ENCODE data around the gene MED10. TPM values are rescaled to one million over a fixed set of nuclear protein-coding genes. Genes with fewer than 3 reads are reported as not detected.

MED10 gene
- polyA plus RNA-seq, 1 donor from 2014 or later: 37.9 TPM

DNA sequence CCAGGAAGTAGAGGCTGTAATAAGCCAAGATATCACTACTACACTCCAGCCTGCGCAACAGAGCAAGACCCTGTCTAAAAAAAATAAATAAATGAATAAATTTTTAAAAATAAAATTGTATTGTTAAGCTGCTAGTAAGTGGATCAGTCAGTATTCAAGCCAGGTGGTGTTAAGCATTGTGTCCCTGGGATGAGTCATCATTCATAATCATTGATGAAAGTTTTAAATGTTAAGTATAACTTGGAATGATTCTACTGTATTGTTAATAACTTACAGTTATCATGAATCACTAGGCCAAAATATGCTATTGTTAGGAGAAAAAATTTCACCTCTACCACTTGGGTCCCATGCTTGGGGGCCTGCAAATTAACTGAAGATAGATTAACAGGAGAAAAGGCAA, 38.2 kb downstream of the MED10 start:
- Histone ChIP-seq H3K79me2 (replicated peaks; ENCODE audit: insufficient read depth, low read length) (no peaks in the 10 kb centered on the region), H4K20me1 (ENCODE audit: insufficient read depth) (no peaks in the 10 kb centered on the region), H3K4me2 (ENCODE audit: low read length) (no peak overlapping the region), H3K4me3 (ENCODE audit: low read length) (no peak overlapping the region), H3K27me3 (ENCODE audit: insufficient read depth, low read depth, low read length) (no peaks in the 10 kb centered on the region), H3F3A (ENCODE audit: insufficient read depth, low read length, poor library complexity, severe bottlenecking) (no peaks in the 10 kb centered on the region), H2AFZ (ENCODE audit: low read depth, low read length) (no peak overlapping the region), H3K9me3 (ENCODE audit: low read length) (no peaks in the 10 kb centered on the region), H3K36me3 (ENCODE audit: insufficient read depth, low read length) (no peaks in the 10 kb centered on the region), H3K9ac (ENCODE audit: low read length) (no peak overlapping the region), H3K9me2 (ENCODE audit: insufficient read depth, low read length) (no peaks in the 10 kb centered on the region), H3K27ac (ENCODE audit: low read length) (no peak overlapping the region)
- TF ChIP-seq TAF1 (IDR thresholded peaks at IDR 0.05; ENCODE audit: low read depth) (no peak), POLR2AphosphoS5 (IDR thresholded peaks at IDR 0.05) (no peak), RAD21 (conservative IDR thresholded peaks at IDR 0.05) (no peak), SMC3 (conservative IDR thresholded peaks at IDR 0.05; ENCODE audit: poor library complexity) (no peak), EZH2 (IDR thresholded peaks at IDR 0.05; ENCODE audit: borderline replicate concordance, insufficient read depth, low read length, poor library complexity, severe bottlenecking) (no peak)
- TF ChIP-seq, protein P1, sequence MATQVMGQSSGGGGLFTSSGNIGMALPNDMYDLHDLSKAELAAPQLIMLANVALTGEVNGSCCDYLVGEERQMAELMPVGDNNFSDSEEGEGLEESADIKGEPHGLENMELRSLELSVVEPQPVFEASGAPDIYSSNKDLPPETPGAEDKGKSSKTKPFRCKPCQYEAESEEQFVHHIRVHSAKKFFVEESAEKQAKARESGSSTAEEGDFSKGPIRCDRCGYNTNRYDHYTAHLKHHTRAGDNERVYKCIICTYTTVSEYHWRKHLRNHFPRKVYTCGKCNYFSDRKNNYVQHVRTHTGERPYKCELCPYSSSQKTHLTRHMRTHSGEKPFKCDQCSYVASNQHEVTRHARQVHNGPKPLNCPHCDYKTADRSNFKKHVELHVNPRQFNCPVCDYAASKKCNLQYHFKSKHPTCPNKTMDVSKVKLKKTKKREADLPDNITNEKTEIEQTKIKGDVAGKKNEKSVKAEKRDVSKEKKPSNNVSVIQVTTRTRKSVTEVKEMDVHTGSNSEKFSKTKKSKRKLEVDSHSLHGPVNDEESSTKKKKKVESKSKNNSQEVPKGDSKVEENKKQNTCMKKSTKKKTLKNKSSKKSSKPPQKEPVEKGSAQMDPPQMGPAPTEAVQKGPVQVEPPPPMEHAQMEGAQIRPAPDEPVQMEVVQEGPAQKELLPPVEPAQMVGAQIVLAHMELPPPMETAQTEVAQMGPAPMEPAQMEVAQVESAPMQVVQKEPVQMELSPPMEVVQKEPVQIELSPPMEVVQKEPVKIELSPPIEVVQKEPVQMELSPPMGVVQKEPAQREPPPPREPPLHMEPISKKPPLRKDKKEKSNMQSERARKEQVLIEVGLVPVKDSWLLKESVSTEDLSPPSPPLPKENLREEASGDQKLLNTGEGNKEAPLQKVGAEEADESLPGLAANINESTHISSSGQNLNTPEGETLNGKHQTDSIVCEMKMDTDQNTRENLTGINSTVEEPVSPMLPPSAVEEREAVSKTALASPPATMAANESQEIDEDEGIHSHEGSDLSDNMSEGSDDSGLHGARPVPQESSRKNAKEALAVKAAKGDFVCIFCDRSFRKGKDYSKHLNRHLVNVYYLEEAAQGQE (IDR thresholded peaks at IDR 0.05; ENCODE audit: borderline replicate concordance): no peak

GRCh38 chr5:6338871-6339270, 39.5 kb downstream of the MED10 start:
- Histone ChIP-seq H3K27ac (ENCODE audit: low read length) (no peak overlapping the region), H3K79me2 (replicated peaks; ENCODE audit: insufficient read depth, low read length) (no peaks in the 10 kb centered on the region), H3K36me3 (ENCODE audit: insufficient read depth, low read length) (no peaks in the 10 kb centered on the region), H3F3A (ENCODE audit: insufficient read depth, low read length, poor library complexity, severe bottlenecking) (no peaks in the 10 kb centered on the region), H3K9ac (ENCODE audit: low read length) (no peak overlapping the region), H3K9me3 (ENCODE audit: low read length) (no peaks in the 10 kb centered on the region), H3K4me2 (ENCODE audit: low read length) (no peak overlapping the region), H4K20me1 (ENCODE audit: insufficient read depth) (no peaks in the 10 kb centered on the region), H3K9me2 (ENCODE audit: insufficient read depth, low read length) (no peaks in the 10 kb centered on the region), H3K4me3 (ENCODE audit: low read length) (no peak overlapping the region), H3K27me3 (ENCODE audit: insufficient read depth, low read depth, low read length) (no peaks in the 10 kb centered on the region), H2AFZ (ENCODE audit: low read depth, low read length) (no peak overlapping the region)
- TF ChIP-seq TAF1 (IDR thresholded peaks at IDR 0.05; ENCODE audit: low read depth) (no peak), SMC3 (conservative IDR thresholded peaks at IDR 0.05; ENCODE audit: poor library complexity) (no peak), MXI1 (conservative IDR thresholded peaks at IDR 0.05; ENCODE audit: poor library complexity, severe bottlenecking) (no peak), RAD21 (conservative IDR thresholded peaks at IDR 0.05) (no peak)
- TF ChIP-seq, protein P2, sequence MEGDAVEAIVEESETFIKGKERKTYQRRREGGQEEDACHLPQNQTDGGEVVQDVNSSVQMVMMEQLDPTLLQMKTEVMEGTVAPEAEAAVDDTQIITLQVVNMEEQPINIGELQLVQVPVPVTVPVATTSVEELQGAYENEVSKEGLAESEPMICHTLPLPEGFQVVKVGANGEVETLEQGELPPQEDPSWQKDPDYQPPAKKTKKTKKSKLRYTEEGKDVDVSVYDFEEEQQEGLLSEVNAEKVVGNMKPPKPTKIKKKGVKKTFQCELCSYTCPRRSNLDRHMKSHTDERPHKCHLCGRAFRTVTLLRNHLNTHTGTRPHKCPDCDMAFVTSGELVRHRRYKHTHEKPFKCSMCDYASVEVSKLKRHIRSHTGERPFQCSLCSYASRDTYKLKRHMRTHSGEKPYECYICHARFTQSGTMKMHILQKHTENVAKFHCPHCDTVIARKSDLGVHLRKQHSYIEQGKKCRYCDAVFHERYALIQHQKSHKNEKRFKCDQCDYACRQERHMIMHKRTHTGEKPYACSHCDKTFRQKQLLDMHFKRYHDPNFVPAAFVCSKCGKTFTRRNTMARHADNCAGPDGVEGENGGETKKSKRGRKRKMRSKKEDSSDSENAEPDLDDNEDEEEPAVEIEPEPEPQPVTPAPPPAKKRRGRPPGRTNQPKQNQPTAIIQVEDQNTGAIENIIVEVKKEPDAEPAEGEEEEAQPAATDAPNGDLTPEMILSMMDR (IDR thresholded peaks at IDR 0.05; ENCODE audit: poor library complexity, severe bottlenecking): no peak

GRCh38 chr5:6338135-6338534, 40.2 kb downstream of the MED10 start:
- Histone ChIP-seq H4K20me1 (ENCODE audit: insufficient read depth) (no peaks in the 10 kb centered on the region), H3K36me3 (ENCODE audit: insufficient read depth, low read length) (no peaks in the 10 kb centered on the region)

More at GRCh38 chr5:6338135-6338534, 40.2 kb downstream of the MED10 start:
- no peak overlapping the region for H3K4me3 ChIP-seq (ENCODE audit: low read length)
- H3K27ac ChIP-seq (ENCODE audit: low read length): no peak overlapping the region
- no peak overlapping the region for H3K9ac ChIP-seq (ENCODE audit: low read length)
- H3K4me2 ChIP-seq (ENCODE audit: low read length): no peak overlapping the region
- no peak overlapping the region for H2AFZ ChIP-seq (ENCODE audit: low read depth, low read length)
- H3F3A ChIP-seq (ENCODE audit: insufficient read depth, low read length, poor library complexity, severe bottlenecking): no peaks in the 10 kb centered on the region
- H3K9me3 ChIP-seq (ENCODE audit: low read length): no peaks in the 10 kb centered on the region
- H3K9me2 ChIP-seq (ENCODE audit: insufficient read depth, low read length): no peaks in the 10 kb centered on the region
- no peaks in the 10 kb centered on the region for H3K27me3 ChIP-seq (ENCODE audit: insufficient read depth, low read depth, low read length)
- H3K79me2 ChIP-seq (replicated peaks; ENCODE audit: insufficient read depth, low read length): no peaks in the 10 kb centered on the region
- TF ChIP-seq MXI1 (conservative IDR thresholded peaks at IDR 0.05; ENCODE audit: poor library complexity, severe bottlenecking) (no peak), SMC3 (conservative IDR thresholded peaks at IDR 0.05; ENCODE audit: poor library complexity) (no peak), EZH2 (IDR thresholded peaks at IDR 0.05; ENCODE audit: borderline replicate concordance, insufficient read depth, low read length, poor library complexity, severe bottlenecking) (no peak)
- TF ChIP-seq, protein P2 (IDR thresholded peaks at IDR 0.05; ENCODE audit: poor library complexity, severe bottlenecking): no peak
